Smooth muscle cell (in vitro differentiated cells): ENCODE results near the gene TBX18. TPM values are rescaled to one million over a fixed set of nuclear protein-coding genes. Genes with fewer than 3 reads are reported as not detected.

Source experiments
- DNase-seq: peaks from one replicate; lab custom pipeline; 2025; ENCODE audit not compliant: unreplicated experiment; lab: John Stamatoyannopoulos, UW
- H2AFZ ChIP-seq: fragments of 200-600 bp; sonication (generic); 2 replicates; pipeline ENCODE4 v1.6.0; 2016; ENCODE audit warnings: antibody characterized with exemption, low read depth, mild to moderate bottlenecking
- H3F3A ChIP-seq: fragments of 200-600 bp; sonication (generic); 2 replicates; pipeline ENCODE4 v1.6.0; 2017; ENCODE audit warnings: antibody characterized with exemption, low read depth
- H3K27ac ChIP-seq: fragments of 200-600 bp; sonication (generic); 2 replicates; pipeline ENCODE4 v1.5.1; 2016; ENCODE audit warnings: low read depth, mild to moderate bottlenecking
- H3K27me3 ChIP-seq: fragments of 200-600 bp; sonication (generic); 2 replicates; pipeline ENCODE4 v1.6.1; 2016; ENCODE audit warnings: low read depth, mild to moderate bottlenecking
- H3K36me3 ChIP-seq: fragments of 200-600 bp; sonication (generic); 2 replicates; pipeline ENCODE4 v1.5.1; 2016; ENCODE audit warnings: low read depth
- H3K4me1 ChIP-seq: fragments of 200-600 bp; sonication (generic); 2 replicates; pipeline ENCODE4 v1.5.1; 2016; ENCODE audit warnings: low read depth
- H3K4me2 ChIP-seq: fragments of 200-600 bp; sonication (generic); 2 replicates; pipeline ENCODE4 v1.6.0; 2016; ENCODE audit warnings: mild to moderate bottlenecking
- H3K4me3 ChIP-seq: fragments of 200-600 bp; sonication (generic); 2 replicates; pipeline ENCODE4 v1.5.1; 2016; ENCODE audit warnings: mild to moderate bottlenecking
- H3K79me2 ChIP-seq: fragments of 200-600 bp; sonication (generic); 2 replicates; pipeline ENCODE4 v1.6.0; 2016; ENCODE audit warnings: low read depth, mild to moderate bottlenecking
- H3K9ac ChIP-seq: fragments of 200-600 bp; sonication (generic); 2 replicates; pipeline ENCODE4 v1.6.0; 2016; ENCODE audit warnings: low read depth
- H3K9me3 ChIP-seq: fragments of 200-600 bp; sonication (generic); replicated peaks from 2 replicates; pipeline ENCODE4 v1.5.1; 2016; ENCODE audit warnings: low read depth
- H4K20me1 ChIP-seq: fragments of 200-600 bp; sonication (generic); 2 replicates; pipeline ENCODE4 v1.6.0; 2016; ENCODE audit warnings: low read depth
- CTCF ChIP-seq: fragments of 200-600 bp; sonication (generic); IDR thresholded peaks from 2 replicates; pipeline ENCODE4 v1.5.1; 2017; ENCODE audit warnings: borderline replicate concordance, mild to moderate bottlenecking, antibody characterized with exemption; ENCODE audit not compliant: insufficient read depth, poor library complexity, severe bottlenecking
- WGBS: methylation state at CpG from one replicate; pipeline ENCODE4 v1.1.7; 2016; ENCODE audit warnings: low lambda C conversion rate; 5-methylcytosine and 5-hydroxymethylcytosine counted together
- polyA plus RNA-seq: library from polyadenylated mRNA; unstranded; fragments of >200 nt; fragmentation: Nextera tagmentation; extraction: Ambion mirVana; gene quantifications from 2 replicates; pipeline ENCODE4 v1.2.1, GENCODE V29; 2016
- total RNA-seq: library from RNA; depleted of rRNA; stranded (reverse); fragments of >200 nt; gene quantifications from 2 replicates; pipeline ENCODE4 v1.2.3, GENCODE V29; 2014

TBX18 gene
- total and polyA plus RNA-seq, 2 experiments from 2014 or later: 0.59 to 2.3 TPM

- Histone ChIP-seq H3F3A (no peaks in the 10 kb centered on the region), H3K27me3 (peaks cover 96% of the 10 kb centered on the region), H4K20me1 (no peaks in the 10 kb centered on the region), H3K79me2 (no peaks in the 10 kb centered on the region), H3K4me3 (no peak overlapping the region), H3K4me1 (no peaks in the 10 kb centered on the region), H3K4me2 (no peak overlapping the region), H3K9ac (no peak overlapping the region), H3K27ac (no peak overlapping the region), H2AFZ (no peak overlapping the region), H3K9me3 (no peaks in the 10 kb centered on the region), H3K36me3 (no peaks in the 10 kb centered on the region)
- TF ChIP-seq CTCF: no peak
- 43% methylated on average over 1 of the region's 1 CpG for WGBS
- no peak for DNase-seq
These were observed 13.5 kb upstream of the TBX18 start for GRCh38 chr6:84777888-84778287.

- Histone ChIP-seq H4K20me1 (no peaks in the 10 kb centered on the region), H2AFZ (no peak overlapping the region), H3K36me3 (no peaks in the 10 kb centered on the region), H3F3A (no peaks in the 10 kb centered on the region), H3K4me3 (no peak overlapping the region), H3K4me2 (no peak overlapping the region), H3K4me1 (no peaks in the 10 kb centered on the region), H3K9ac (no peak overlapping the region), H3K9me3 (no peaks in the 10 kb centered on the region), H3K79me2 (no peaks in the 10 kb centered on the region), H3K27me3 (peaks cover 100% of the 10 kb centered on the region), H3K27ac (no peak overlapping the region)
- WGBS: 78% methylated on average over 3 of the region's 3 CpGs
- no peak for TF ChIP-seq CTCF
- no peak for DNase-seq
These were observed 12.0 kb upstream of the TBX18 start for GRCh38 chr6:84776392-84776791.

- Histone ChIP-seq H3K4me3 (no peak overlapping the region), H3K4me2 (no peak overlapping the region), H3K9ac (no peak overlapping the region), H3K4me1 (no peaks in the 10 kb centered on the region), H3K36me3 (no peaks in the 10 kb centered on the region), H3K27ac (no peak overlapping the region), H2AFZ (no peak overlapping the region), H3F3A (no peaks in the 10 kb centered on the region), H4K20me1 (no peaks in the 10 kb centered on the region), H3K9me3 (no peaks in the 10 kb centered on the region), H3K79me2 (no peaks in the 10 kb centered on the region), H3K27me3 (peaks cover 100% of the 10 kb centered on the region)
- TF ChIP-seq CTCF: no peak
- 88% methylated on average over 3 of the region's 3 CpGs for WGBS
- DNase-seq: no peak
These were observed 11.4 kb upstream of the TBX18 start for GRCh38 chr6:84775751-84776150.

- no peaks in the 10 kb centered on the region for H4K20me1 ChIP-seq
- peak overlapping the region; percentile 85 for H3K4me2 ChIP-seq
- 10% methylated on average over 14 of the region's 14 CpGs for WGBS
- no peak overlapping the region for H3K27ac ChIP-seq
- H3K4me3 ChIP-seq: peak overlapping the region; percentile 58
- H3K9ac ChIP-seq: no peak overlapping the region
- H3K36me3 ChIP-seq: no peaks in the 10 kb centered on the region
- H3K79me2 ChIP-seq: no peaks in the 10 kb centered on the region
- H3K4me1 ChIP-seq: no peaks in the 10 kb centered on the region
- no peak for TF ChIP-seq CTCF
- H2AFZ ChIP-seq: peak overlapping the region; percentile 90
- no peaks in the 10 kb centered on the region for H3K9me3 ChIP-seq
- peaks cover 100% of the 10 kb centered on the region for H3K27me3 ChIP-seq
- no peaks in the 10 kb centered on the region for H3F3A ChIP-seq
- DNase-seq: no peak
These were observed 10.5 kb upstream of the TBX18 start for GRCh38 chr6:84774985-84775284.
